Stimulated activated CD8-positive, alpha-beta memory T cell treated with anti-CD3 and anti-CD28 coated beads, Interleukin-12 subunit alpha, Interleukin-12 subunit beta, amount 100 ng/mL, for 1 hour (primary cell): Measurements from ENCODE around the gene TRIM52.
A peak's percentile ranks its signal among the peaks of the same experiment; 100 is the strongest.
"Not testable (repeated sequence)": the region's sequence is repeated elsewhere in the genome, so short reads cannot be mapped to it uniquely, and the experiment has no call there.

Experiments
- DNase-seq: peaks from one replicate; pipeline ENCODE4 v3.0.0-alpha.2; 2020; ENCODE audit warnings: low read depth

The TRIM52 gene

GRCh38 chr5:181260720-181261319, at the start of gene TRIM52:
Gene TRIM52, minus strand, starts transcription at chr5:181261143. Its CDS starts 330 bp downstream, at chr5:181260813.
- DNase-seq = peak; percentile 86

DNA sequence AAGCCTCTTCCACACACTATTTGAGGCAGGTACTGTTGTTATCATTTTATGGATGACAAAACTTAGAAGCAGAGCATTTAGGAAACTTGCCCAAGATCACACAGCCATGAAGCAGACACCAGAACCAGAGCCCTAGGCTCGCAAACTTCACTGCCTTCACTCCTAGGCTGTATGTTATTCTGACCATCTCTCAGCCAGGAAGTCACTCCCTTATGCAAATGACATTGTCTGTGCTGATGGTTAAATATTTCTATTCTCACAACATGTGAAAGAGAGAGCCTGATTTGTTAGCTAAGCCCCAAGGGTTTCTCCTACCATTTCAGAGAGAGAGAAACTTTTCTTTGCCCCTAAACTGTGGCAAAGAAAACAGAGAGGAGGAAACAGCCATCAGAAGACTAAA, 26.4 kb upstream of the TRIM52 start:
- DNase-seq = not testable (repeated sequence)

- not testable (repeated sequence) for DNase-seq
Observed at GRCh38 chr5:181285962-181286705, 25.2 kb upstream of the TRIM52 start.

DNA sequence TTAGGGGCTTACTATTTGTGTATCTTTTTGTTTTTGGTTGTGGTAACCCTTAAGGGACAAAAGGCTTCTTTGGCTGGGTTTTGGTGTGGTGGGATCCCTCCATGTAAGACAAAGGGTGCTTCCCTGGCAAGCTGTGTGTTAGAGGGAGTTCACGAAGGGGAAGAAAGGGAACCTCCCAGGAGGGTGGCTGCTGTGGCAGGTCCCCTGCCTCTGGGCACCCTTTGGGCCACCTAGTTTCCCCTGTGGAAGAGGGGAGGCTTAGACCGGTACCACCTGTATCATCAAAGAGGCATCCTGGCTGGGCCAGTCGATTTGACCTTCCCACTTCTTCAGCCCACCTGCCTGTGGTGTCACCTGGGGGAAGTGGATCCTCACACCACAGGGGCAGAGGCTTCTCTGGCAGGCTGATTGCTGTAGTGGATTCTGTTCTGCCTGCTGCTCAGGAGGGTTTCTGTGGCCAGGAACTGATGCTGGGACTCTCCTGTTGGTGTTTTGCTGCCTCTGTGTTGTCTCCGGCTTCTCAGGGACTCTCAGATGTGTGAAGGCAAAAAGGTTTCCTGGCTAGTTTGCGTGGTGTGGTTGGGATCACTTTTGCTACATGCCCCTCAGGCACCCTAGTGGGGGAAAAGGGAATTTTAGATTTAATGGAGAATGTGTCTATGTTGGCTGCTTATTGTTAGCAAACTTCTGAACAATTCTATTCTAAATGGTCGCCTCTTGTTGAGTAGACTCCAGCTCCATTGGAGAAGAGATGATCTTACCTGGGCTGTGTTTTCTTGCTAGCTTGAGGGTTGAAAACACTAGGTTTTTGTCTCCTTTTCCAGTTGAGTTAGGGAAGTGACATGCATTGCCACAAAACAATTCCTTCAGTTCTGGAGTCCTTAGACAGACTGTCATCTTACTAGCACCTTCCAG, 23.2 kb upstream of the TRIM52 start:
- not testable (repeated sequence) for DNase-seq

DNA sequence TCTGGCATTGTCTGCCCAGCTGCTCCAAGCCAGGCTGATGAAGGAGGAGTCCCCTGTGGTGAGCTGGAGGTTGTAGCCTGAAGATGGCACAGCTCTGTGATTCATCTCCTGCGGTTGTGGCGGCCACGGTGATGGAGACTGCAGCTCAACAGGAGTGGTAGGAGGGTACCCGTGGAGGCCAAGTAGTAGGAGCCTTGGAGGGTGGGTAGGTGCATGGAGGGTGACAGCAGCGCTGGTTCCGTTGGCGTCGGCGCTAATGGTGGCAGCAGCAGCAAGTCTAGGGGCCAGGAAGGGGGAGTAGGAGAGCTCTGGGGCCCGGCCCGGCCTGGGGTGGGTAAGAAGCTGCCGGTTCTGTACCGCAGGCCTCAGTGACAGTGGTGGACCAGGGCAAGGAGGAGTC, 22.4 kb upstream of the TRIM52 start:
- DNase-seq = no peak

- DNase-seq = no peak
Observed at GRCh38 chr5:181282874-181283273, 21.9 kb upstream of the TRIM52 start.

DNA sequence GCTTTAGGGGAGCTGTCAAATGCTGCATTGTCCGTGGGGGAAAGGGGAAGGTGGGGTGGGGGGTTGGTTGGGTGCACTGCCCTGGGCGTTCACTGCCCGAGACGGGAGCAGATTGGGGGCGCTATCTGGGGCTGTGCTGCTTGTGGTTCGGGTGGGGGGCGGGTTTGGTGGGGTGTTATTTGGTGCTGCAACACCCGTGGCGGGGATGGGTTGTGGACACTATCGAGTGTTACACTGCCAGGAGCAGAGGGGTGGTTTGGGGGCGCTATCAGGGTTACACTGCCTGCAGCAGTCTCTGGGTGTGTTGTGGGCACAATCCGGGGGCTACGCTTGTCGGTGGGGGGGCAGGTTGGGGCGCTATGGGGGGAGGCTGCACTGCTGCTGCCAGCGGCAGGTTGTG, 21.5 kb upstream of the TRIM52 start:
- not testable (repeated sequence) for DNase-seq

- DNase-seq = no peak
Observed at GRCh38 chr5:181281984-181282316, 21.0 kb upstream of the TRIM52 start.

- no peak for DNase-seq
Observed at GRCh38 chr5:181281077-181281983, 20.4 kb upstream of the TRIM52 start.

DNA sequence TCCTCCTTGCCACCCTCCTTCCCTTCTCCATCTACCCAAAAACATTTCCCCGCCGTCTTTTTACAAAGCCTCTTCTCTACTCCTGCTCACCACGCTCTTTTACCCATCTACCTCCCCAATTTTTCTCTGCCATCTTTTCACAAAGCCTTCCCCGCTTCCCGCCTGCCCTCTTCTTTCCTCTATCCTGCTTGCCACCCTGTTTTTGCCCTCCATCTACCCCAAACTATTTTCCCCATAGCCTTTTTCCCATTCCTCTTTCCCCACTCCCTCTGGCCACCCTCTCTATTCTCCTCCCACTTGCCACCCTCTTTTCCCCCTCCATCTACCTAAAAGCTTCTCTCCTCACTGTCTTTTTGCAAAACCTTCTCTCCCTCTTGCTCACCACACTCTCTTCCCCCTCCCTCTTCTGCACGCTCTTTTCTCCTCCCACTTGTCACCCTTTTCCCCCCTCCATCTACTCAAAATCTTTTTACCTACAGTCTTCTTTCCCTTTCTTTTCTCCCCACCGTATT, 19.4 kb upstream of the TRIM52 start:
- no peak for DNase-seq

- not testable (repeated sequence) for DNase-seq
Observed at GRCh38 chr5:181273433-181273744, 12.4 kb upstream of the TRIM52 start.

GRCh38 chr5:181271081-181271480, 10.1 kb upstream of the TRIM52 start:
- no peak for DNase-seq

GRCh38 chr5:181267907-181268306, 7.0 kb upstream of the TRIM52 start:
- DNase-seq = not testable (repeated sequence)

GRCh38 chr5:181267291-181267904, 6.5 kb upstream of the TRIM52 start:
- DNase-seq = not testable (repeated sequence)

DNA sequence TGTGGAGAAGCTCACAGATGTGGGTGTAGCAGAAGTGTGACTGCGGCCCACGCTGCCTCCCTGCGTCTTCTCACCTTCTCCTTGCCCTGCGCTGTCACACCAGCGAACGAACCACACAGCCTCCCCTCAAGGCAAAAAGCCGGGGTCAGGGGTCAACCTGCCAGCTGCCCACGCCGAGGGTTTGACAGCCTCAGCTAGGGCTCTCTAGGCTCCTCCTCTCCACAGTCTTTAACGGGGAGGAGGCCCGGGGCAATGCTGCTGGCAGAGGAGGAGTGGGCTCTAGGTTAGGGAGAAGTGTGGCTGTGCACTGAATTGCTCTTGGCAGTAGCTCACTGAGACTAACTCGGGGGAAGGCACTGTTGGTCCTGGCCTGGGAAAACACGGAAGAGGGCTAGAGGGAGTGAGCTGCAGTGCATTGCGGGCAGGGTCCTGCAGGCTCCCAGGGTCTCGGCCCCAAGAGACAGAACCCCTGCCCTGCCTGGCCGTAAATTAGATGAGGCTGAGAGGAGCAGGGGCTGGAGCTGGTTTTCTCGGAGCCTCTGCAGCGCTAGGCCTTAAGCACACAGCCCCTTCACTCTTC, 4.2 kb upstream of the TRIM52 start:
- no peak for DNase-seq

- DNase-seq = no peak
Observed at GRCh38 chr5:181263633-181264032, 2.7 kb upstream of the TRIM52 start.

- peak; percentile 57 for DNase-seq
Observed at GRCh38 chr5:181261320-181262049, 542 bp upstream of the TRIM52 start.

DNA sequence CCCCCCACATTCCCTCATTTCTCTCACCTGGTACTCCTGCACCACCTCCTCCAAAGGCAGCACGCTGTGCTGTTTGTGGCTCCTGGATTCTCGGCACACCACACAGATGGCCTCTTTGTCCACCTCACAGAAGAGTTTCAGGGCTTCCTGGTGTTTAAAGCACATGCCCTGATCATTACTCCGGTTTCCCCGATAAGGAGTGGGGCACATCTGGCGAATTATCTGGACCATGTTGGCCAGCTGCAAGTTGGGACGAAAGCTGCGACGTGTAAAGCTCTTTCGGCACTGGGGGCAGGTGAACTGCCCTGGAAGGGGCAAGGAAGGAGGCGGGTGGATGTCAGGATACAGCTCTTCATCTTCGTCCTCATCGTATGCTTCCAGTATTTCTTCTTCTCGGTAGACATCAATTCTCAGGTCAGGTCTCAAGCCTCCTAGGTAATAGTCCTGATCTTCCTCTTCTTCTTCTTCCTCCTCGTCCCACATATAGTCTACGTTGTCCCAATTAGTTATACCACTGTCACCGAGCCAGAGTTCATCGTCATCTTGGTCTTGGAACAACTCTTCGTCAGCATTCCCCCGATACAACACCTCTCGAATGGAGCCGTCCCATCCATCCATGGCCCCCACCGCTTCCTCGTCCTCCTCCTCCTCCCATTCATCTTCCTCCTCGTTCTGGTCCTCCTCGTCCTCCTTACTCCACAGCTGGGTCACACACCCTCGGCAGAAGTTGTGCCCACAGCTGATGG, 796 bp downstream of the TRIM52 start:
- DNase-seq = no peak

GRCh38 chr5:181259283-181259682, 1.7 kb downstream of the TRIM52 start:
- no peak for DNase-seq
